ENCODE results near the gene GLB1L3. TPM values are rescaled to one million over a fixed set of nuclear protein-coding genes. Genes with fewer than 3 reads are reported as not detected.
A peak's percentile ranks its signal among the peaks of the same experiment; 100 is the strongest.

The GLB1L3 gene
- total RNA-seq, 1 donor from 2014 or later = not detected

GRCh38 chr11:134266440-134266839 lies 9.7 kb upstream of the GLB1L3 start:
- Mint-ChIP-seq H3K27me3 (peaks cover 32% of the 10 kb centered on the region), H3K36me3 (no peaks in the 10 kb centered on the region), H3K9me3 (no peaks in the 10 kb centered on the region), H3K27ac (no peak overlapping the region), H3K4me1 (ENCODE audit: unreplicated experiment) (no peaks in the 10 kb centered on the region), H3K4me3 (no peak overlapping the region)
- DNase-seq (ENCODE audit: extremely low spot score, unreplicated experiment) = no peak
- TF ChIP-seq CTCF (conservative IDR thresholded peaks at IDR 0.05) = no peak

DNA sequence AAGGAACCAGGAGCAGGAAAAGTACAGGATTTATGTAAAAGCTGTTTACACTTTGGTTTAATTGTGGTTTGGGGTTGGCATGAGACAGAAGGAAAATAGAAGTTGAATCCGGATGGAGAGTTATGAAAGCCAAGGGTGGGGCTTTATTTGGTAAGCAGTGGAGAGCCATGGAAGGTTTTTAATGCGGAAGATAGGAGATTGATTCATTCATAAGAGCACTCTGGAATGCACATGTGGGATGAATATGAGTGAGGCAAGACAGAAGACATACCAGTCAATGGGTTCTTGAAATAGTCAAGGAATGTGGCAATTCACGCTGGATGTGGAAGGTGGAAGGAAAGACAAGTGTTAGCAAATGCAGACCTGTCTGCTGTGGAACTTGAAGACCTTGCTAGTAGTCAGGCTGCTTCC lies 9.3 kb upstream of the GLB1L3 start:
- no peak for DNase-seq (ENCODE audit: extremely low spot score, unreplicated experiment)
- TF ChIP-seq CTCF (conservative IDR thresholded peaks at IDR 0.05) = no peak
- Mint-ChIP-seq H3K4me1 (ENCODE audit: unreplicated experiment) (no peaks in the 10 kb centered on the region), H3K9me3 (no peaks in the 10 kb centered on the region), H3K4me3 (no peak overlapping the region), H3K36me3 (no peaks in the 10 kb centered on the region), H3K27ac (no peak overlapping the region), H3K27me3 (peaks cover 36% of the 10 kb centered on the region)

GRCh38 chr11:134267461-134267860 lies 8.7 kb upstream of the GLB1L3 start:
- Mint-ChIP-seq H3K4me3 (no peak overlapping the region), H3K27ac (no peak overlapping the region), H3K36me3 (no peaks in the 10 kb centered on the region), H3K27me3 (peaks cover 42% of the 10 kb centered on the region), H3K4me1 (ENCODE audit: unreplicated experiment) (no peaks in the 10 kb centered on the region), H3K9me3 (no peaks in the 10 kb centered on the region)
- no peak for DNase-seq (ENCODE audit: extremely low spot score, unreplicated experiment)
- no peak for TF ChIP-seq CTCF (conservative IDR thresholded peaks at IDR 0.05)

GRCh38 chr11:134267966-134268365 lies 8.2 kb upstream of the GLB1L3 start:
- no peak for DNase-seq (ENCODE audit: extremely low spot score, unreplicated experiment)
- H3K4me1 Mint-ChIP-seq (ENCODE audit: unreplicated experiment) = peaks cover 3% of the 10 kb centered on the region
- H3K9me3 Mint-ChIP-seq = no peaks in the 10 kb centered on the region
- no peak overlapping the region for H3K4me3 Mint-ChIP-seq
- TF ChIP-seq CTCF (conservative IDR thresholded peaks at IDR 0.05) = no peak
- H3K27me3 Mint-ChIP-seq = peaks cover 47% of the 10 kb centered on the region
- no peak overlapping the region for H3K27ac Mint-ChIP-seq
- no peaks in the 10 kb centered on the region for H3K36me3 Mint-ChIP-seq

DNA sequence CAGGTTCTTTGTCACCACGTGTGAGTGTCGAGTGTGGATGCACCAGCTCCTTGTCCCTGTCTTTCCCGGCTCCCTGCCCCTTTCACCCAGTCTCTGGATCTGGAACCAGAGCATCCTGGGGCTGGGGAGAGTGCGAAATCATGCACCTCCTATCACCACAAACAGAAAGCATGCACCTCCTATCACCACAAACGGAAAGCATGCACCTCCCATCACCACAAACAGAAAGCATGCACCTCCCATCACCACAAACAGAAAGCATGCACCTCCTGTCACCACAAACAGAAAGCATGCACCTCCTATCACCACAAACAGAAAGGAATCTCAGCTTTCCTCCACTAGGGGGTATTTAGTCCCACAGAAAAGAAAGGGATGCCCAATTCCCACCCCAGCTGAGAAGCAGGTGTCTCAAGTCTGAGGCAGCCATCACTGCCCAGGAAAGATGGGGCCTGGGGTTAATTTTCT lies 5.9 kb upstream of the GLB1L3 start:
- Mint-ChIP-seq H3K4me3 (no peak overlapping the region), H3K9me3 (no peaks in the 10 kb centered on the region), H3K4me1 (ENCODE audit: unreplicated experiment) (peaks cover 10% of the 10 kb centered on the region), H3K27ac (no peak overlapping the region), H3K27me3 (peaks cover 70% of the 10 kb centered on the region), H3K36me3 (no peaks in the 10 kb centered on the region)
- peak; percentile 48 for TF ChIP-seq CTCF (conservative IDR thresholded peaks at IDR 0.05)
- DNase-seq (ENCODE audit: extremely low spot score, unreplicated experiment) = no peak

- no peaks in the 10 kb centered on the region for H3K9me3 Mint-ChIP-seq
- H3K27me3 Mint-ChIP-seq = peaks cover 78% of the 10 kb centered on the region
- H3K27ac Mint-ChIP-seq = no peak overlapping the region
- no peak overlapping the region for H3K4me3 Mint-ChIP-seq
- no peaks in the 10 kb centered on the region for H3K36me3 Mint-ChIP-seq
- peaks cover 16% of the 10 kb centered on the region for H3K4me1 Mint-ChIP-seq (ENCODE audit: unreplicated experiment)
- no peak for DNase-seq (ENCODE audit: extremely low spot score, unreplicated experiment)
- TF ChIP-seq CTCF (conservative IDR thresholded peaks at IDR 0.05) = no peak
These were observed 4.2 kb upstream of the GLB1L3 start for GRCh38 chr11:134271978-134272377.

Measured in type B pancreatic cell (in vitro differentiated cells).